DOHH2 (cell line): ENCODE data around the gene RHOT2.

ENCODE experiments used
- H3F3A ChIP-seq: fragments of 200-600 bp; sonication (generic), shearing (Covaris generic); 2 replicates; pipeline ENCODE4 v1.6.0; 2016; ENCODE audit warnings: antibody characterized with exemption, mild to moderate bottlenecking; ENCODE audit not compliant: control insufficient read depth, insufficient read depth
- H3K27ac ChIP-seq: fragments of 200-600 bp; sonication (generic); 2 replicates; pipeline ENCODE4 v1.5.1; 2014; ENCODE audit warnings: low read depth, mild to moderate bottlenecking, low read length, moderate library complexity
- H3K27me3 ChIP-seq: fragments of 200-600 bp; sonication (generic); 2 replicates; pipeline ENCODE4 v1.6.1; 2014; ENCODE audit warnings: mild to moderate bottlenecking, low read length, mixed read lengths; ENCODE audit not compliant: control insufficient read depth
- H3K36me3 ChIP-seq: fragments of 200-600 bp; sonication (generic); 2 replicates; pipeline ENCODE4 v1.6.1; 2014; ENCODE audit warnings: mild to moderate bottlenecking, low read length, moderate library complexity, mixed read lengths; ENCODE audit not compliant: control insufficient read depth
- H3K4me1 ChIP-seq: fragments of 200-600 bp; sonication (generic); 2 replicates; pipeline ENCODE4 v1.6.1; 2014; ENCODE audit warnings: mild to moderate bottlenecking, low read length, mixed read lengths; ENCODE audit not compliant: control insufficient read depth
- H3K4me2 ChIP-seq: fragments of 200-600 bp; sonication (generic); 2 replicates; pipeline ENCODE4 v1.6.0; 2014; ENCODE audit warnings: mild to moderate bottlenecking, low read length, moderate library complexity
- H3K4me3 ChIP-seq: fragments of 200-600 bp; sonication (generic); 2 replicates; pipeline ENCODE4 v1.5.1; 2014; ENCODE audit warnings: mild to moderate bottlenecking, low read length, mixed read lengths
- H3K79me2 ChIP-seq: fragments of 200-600 bp; sonication (generic); 2 replicates; pipeline ENCODE4 v1.6.1; 2014; ENCODE audit warnings: mild to moderate bottlenecking, low read length, mixed read lengths; ENCODE audit not compliant: control insufficient read depth
- H3K9me2 ChIP-seq: fragments of 200-600 bp; sonication (generic); replicated peaks from 2 replicates; pipeline ENCODE4 v1.6.1; 2014; ENCODE audit warnings: mild to moderate bottlenecking, low read length, mixed read lengths; ENCODE audit not compliant: control insufficient read depth
- H3K9me3 ChIP-seq: fragments of 200-600 bp; sonication (generic); 2 replicates; pipeline ENCODE4 v1.6.1; 2014; ENCODE audit warnings: antibody characterized with exemption, low read length, mixed read lengths; ENCODE audit not compliant: control insufficient read depth, insufficient read depth
- H4K20me1 ChIP-seq: fragments of 200-600 bp; sonication (generic); 2 replicates; pipeline ENCODE4 v1.6.0; 2014; ENCODE audit warnings: low read depth, mild to moderate bottlenecking, antibody characterized with exemption, low read length, moderate library complexity; ENCODE audit not compliant: control insufficient read depth, insufficient read depth
- EZH2phosphoT487 ChIP-seq: fragments of 200-600 bp; sonication (generic); IDR thresholded peaks from 2 replicates; pipeline ENCODE4 v1.6.1; 2017; ENCODE audit warnings: borderline replicate concordance, mild to moderate bottlenecking, antibody characterized with exemption, low read length, moderate library complexity, mixed read lengths
- TF ChIP-seq, protein P1 (sequence below): fragments of 200-600 bp; sonication (generic); IDR thresholded peaks from one replicate; pipeline ENCODE4 v1.5.1; 2014; ENCODE audit warnings: antibody characterized with exemption, mild to moderate bottlenecking, low read depth, low read length; ENCODE audit not compliant: poor library complexity, severe bottlenecking

Gene RHOT2

DNA sequence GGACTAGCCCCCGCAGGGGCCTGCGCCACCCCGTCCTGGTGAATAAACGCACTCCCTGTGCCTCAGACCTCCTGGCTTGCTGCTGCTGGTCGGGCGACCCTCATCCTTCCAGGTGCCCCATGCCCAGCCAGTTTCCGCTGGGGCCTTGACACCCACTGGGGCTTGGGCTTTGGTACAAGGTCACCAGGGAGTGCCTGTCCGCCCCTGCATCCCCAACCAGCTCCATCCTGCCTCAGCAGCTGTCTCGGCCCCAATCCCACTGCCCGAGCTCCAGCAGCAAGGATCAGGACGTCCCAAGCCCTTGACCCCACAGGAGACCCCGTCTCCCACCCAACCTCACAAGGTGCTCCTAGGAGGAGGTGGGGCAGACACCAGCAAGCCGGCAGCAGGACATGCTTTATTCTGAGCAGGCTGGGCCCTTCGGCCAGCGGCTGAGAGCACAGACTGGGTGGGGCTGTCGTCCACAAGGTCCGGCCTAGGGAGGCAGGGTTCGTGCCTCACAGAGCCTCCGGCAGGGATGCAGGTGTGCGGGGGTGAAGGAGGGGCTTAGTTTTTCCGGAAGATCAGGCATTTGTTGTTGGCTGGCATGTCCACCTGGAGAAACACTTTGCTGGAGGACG is 33.8 kb upstream of the RHOT2 start:
- TF ChIP-seq, protein P1, sequence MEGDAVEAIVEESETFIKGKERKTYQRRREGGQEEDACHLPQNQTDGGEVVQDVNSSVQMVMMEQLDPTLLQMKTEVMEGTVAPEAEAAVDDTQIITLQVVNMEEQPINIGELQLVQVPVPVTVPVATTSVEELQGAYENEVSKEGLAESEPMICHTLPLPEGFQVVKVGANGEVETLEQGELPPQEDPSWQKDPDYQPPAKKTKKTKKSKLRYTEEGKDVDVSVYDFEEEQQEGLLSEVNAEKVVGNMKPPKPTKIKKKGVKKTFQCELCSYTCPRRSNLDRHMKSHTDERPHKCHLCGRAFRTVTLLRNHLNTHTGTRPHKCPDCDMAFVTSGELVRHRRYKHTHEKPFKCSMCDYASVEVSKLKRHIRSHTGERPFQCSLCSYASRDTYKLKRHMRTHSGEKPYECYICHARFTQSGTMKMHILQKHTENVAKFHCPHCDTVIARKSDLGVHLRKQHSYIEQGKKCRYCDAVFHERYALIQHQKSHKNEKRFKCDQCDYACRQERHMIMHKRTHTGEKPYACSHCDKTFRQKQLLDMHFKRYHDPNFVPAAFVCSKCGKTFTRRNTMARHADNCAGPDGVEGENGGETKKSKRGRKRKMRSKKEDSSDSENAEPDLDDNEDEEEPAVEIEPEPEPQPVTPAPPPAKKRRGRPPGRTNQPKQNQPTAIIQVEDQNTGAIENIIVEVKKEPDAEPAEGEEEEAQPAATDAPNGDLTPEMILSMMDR: no peak
- no peak for TF ChIP-seq EZH2phosphoT487
- Histone ChIP-seq H3K4me3 (no peak overlapping the region), H3K27me3 (no peaks in the 10 kb centered on the region), H3F3A (peaks cover 6% of the 10 kb centered on the region), H3K27ac (no peak overlapping the region), H4K20me1 (no peaks in the 10 kb centered on the region), H3K9me3 (no peaks in the 10 kb centered on the region), H3K36me3 (peaks cover 29% of the 10 kb centered on the region), H3K9me2 (no peaks in the 10 kb centered on the region), H3K4me1 (peaks cover 29% of the 10 kb centered on the region), H3K79me2 (peaks cover 19% of the 10 kb centered on the region), H3K4me2 (no peak overlapping the region)

DNA sequence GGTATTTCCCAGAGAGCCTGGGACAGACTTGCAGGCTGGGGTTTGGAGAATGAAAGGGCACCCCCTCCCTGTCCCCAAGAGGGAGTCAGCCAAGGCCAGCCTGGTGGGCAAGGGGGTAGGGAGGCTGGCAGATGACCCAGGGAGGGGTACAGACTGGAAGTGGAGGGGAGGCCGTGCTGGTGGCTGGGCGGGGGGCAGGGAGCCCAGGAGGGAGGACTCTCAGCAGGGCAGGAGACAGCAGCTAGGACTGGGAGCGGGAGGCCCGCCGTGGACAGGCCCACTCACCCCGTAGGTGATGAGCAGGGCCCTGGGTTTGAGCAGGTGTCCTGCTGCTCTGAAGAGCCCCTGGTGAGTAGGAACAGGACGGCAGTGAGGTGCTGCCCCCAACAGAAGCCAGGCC is 32.9 kb upstream of the RHOT2 start:
- Histone ChIP-seq H3K4me1 (peaks cover 37% of the 10 kb centered on the region), H3K27me3 (no peaks in the 10 kb centered on the region), H3K79me2 (peaks cover 19% of the 10 kb centered on the region), H3K9me3 (no peaks in the 10 kb centered on the region), H3K27ac (no peak overlapping the region), H3K4me3 (peak overlapping the region; percentile 82), H3K9me2 (no peaks in the 10 kb centered on the region), H3K36me3 (peaks cover 29% of the 10 kb centered on the region), H3K4me2 (peak overlapping the region; percentile 95), H4K20me1 (no peaks in the 10 kb centered on the region), H3F3A (peaks cover 12% of the 10 kb centered on the region)
- TF ChIP-seq EZH2phosphoT487: no peak
- TF ChIP-seq, protein P1: no peak

GRCh38 chr16:635573-636205 is 32.2 kb upstream of the RHOT2 start:
- Histone ChIP-seq H3K36me3 (peaks cover 29% of the 10 kb centered on the region), H3K27ac (peak overlapping the region; percentile 67), H3K4me1 (peaks cover 43% of the 10 kb centered on the region), H3K4me3 (peak overlapping the region; percentile 82), H3K9me2 (no peaks in the 10 kb centered on the region), H3K27me3 (no peaks in the 10 kb centered on the region), H3F3A (peaks cover 16% of the 10 kb centered on the region), H3K9me3 (no peaks in the 10 kb centered on the region), H3K79me2 (peaks cover 24% of the 10 kb centered on the region), H4K20me1 (no peaks in the 10 kb centered on the region), H3K4me2 (peak overlapping the region; percentile 95)
- no peak for TF ChIP-seq EZH2phosphoT487
- TF ChIP-seq, protein P1: no peak
